Measurements from ENCODE around the gene SPRR2E. TPM values are rescaled to one million over a fixed set of nuclear protein-coding genes. Genes with fewer than 3 reads are reported as not detected.
"Not testable (repeated sequence)": the region's sequence is repeated elsewhere in the genome, so short reads cannot be mapped to it uniquely, and the experiment has no call there.

Gene SPRR2E
- polyA plus RNA-seq, 1 donor = not detected

GRCh38 chr1:153070243-153070642 is 24.1 kb downstream of the SPRR2E start:
- no peak for DNase-seq
- Histone ChIP-seq H3K4me1 (ENCODE audit: control insufficient read depth, insufficient read depth, low read length) (no peaks in the 10 kb centered on the region), H3K36me3 (ENCODE audit: control insufficient read depth, insufficient read depth, low read length) (no peaks in the 10 kb centered on the region), H3K27me3 (ENCODE audit: control insufficient read depth, insufficient read depth, low read length) (no peaks in the 10 kb centered on the region), H3K9me3 (ENCODE audit: control insufficient read depth, low read depth, low read length) (no peaks in the 10 kb centered on the region), H3K27ac (ENCODE audit: low read length) (no peak overlapping the region), H3K4me3 (ENCODE audit: low read length) (no peak overlapping the region)
- WGBS (ENCODE audit: insufficient coverage, low lambda C conversion rate) = no CpG with 5 or more reads among the region's 2 CpGs

GRCh38 chr1:153058826-153059784 is 35.2 kb downstream of the SPRR2E start:
- Histone ChIP-seq H3K4me3 (ENCODE audit: low read length) (no peak overlapping the region), H3K9me3 (ENCODE audit: control insufficient read depth, low read depth, low read length) (no peaks in the 10 kb centered on the region), H3K4me1 (ENCODE audit: control insufficient read depth, insufficient read depth, low read length) (no peaks in the 10 kb centered on the region), H3K36me3 (ENCODE audit: control insufficient read depth, insufficient read depth, low read length) (no peaks in the 10 kb centered on the region), H3K27me3 (ENCODE audit: control insufficient read depth, insufficient read depth, low read length) (no peaks in the 10 kb centered on the region), H3K27ac (ENCODE audit: low read length) (no peak overlapping the region)
- no peak for DNase-seq
- WGBS (ENCODE audit: insufficient coverage, low lambda C conversion rate) = no CpG with 5 or more reads among the region's 6 CpGs

GRCh38 chr1:153058154-153058553 is 36.2 kb downstream of the SPRR2E start:
- H3K4me3 ChIP-seq (ENCODE audit: low read length) = no peak overlapping the region
- no peaks in the 10 kb centered on the region for H3K36me3 ChIP-seq (ENCODE audit: control insufficient read depth, insufficient read depth, low read length)
- H3K27ac ChIP-seq (ENCODE audit: low read length) = no peak overlapping the region
- no peaks in the 10 kb centered on the region for H3K27me3 ChIP-seq (ENCODE audit: control insufficient read depth, insufficient read depth, low read length)
- WGBS (ENCODE audit: insufficient coverage, low lambda C conversion rate) = no CpG with 5 or more reads among the region's 2 CpGs
- H3K4me1 ChIP-seq (ENCODE audit: control insufficient read depth, insufficient read depth, low read length) = no peaks in the 10 kb centered on the region
- H3K9me3 ChIP-seq (ENCODE audit: control insufficient read depth, low read depth, low read length) = no peaks in the 10 kb centered on the region
- no peak for DNase-seq

GRCh38 chr1:153057375-153057774 is 37.0 kb downstream of the SPRR2E start, which contains the start of gene SPRR2A:
SPRR2A (minus strand) TSS chr1:153057512; CDS start chr1:153056735, 777 bp downstream.
- WGBS (ENCODE audit: insufficient coverage, low lambda C conversion rate) = no CpG with 5 or more reads among the region's 2 CpGs
- Histone ChIP-seq H3K27ac (ENCODE audit: low read length) (no peak within 1 kb of the TSS), H3K4me3 (ENCODE audit: low read length) (no peak within 1 kb of the TSS), H3K9me3 (ENCODE audit: control insufficient read depth, low read depth, low read length) (no peaks in the 10 kb centered on the region), H3K36me3 (ENCODE audit: control insufficient read depth, insufficient read depth, low read length) (no peaks in the 10 kb centered on the region), H3K4me1 (ENCODE audit: control insufficient read depth, insufficient read depth, low read length) (no peaks in the 10 kb centered on the region), H3K27me3 (ENCODE audit: control insufficient read depth, insufficient read depth, low read length) (no peaks in the 10 kb centered on the region)
- no peak for DNase-seq

- DNase-seq; H3K27ac ChIP-seq (ENCODE audit: low read length); H3K36me3 ChIP-seq (ENCODE audit: control insufficient read depth, insufficient read depth, low read length); H3K4me1 ChIP-seq (ENCODE audit: control insufficient read depth, insufficient read depth, low read length); H3K4me3 ChIP-seq (ENCODE audit: low read length); H3K9me3 ChIP-seq (ENCODE audit: control insufficient read depth, low read depth, low read length); H3K27me3 ChIP-seq (ENCODE audit: control insufficient read depth, insufficient read depth, low read length): not testable (repeated sequence)
- WGBS (ENCODE audit: insufficient coverage, low lambda C conversion rate) = no CpG with 5 or more reads among the region's 3 CpGs
These were observed 38.2 kb downstream of the SPRR2E start for GRCh38 chr1:153056111-153056510.

- Histone ChIP-seq H3K27me3 (ENCODE audit: control insufficient read depth, insufficient read depth, low read length) (no peaks in the 10 kb centered on the region), H3K27ac (ENCODE audit: low read length) (no peak overlapping the region), H3K4me1 (ENCODE audit: control insufficient read depth, insufficient read depth, low read length) (no peaks in the 10 kb centered on the region), H3K4me3 (ENCODE audit: low read length) (no peak overlapping the region), H3K36me3 (ENCODE audit: control insufficient read depth, insufficient read depth, low read length) (no peaks in the 10 kb centered on the region), H3K9me3 (ENCODE audit: control insufficient read depth, low read depth, low read length) (no peaks in the 10 kb centered on the region)
- no peak for DNase-seq
- WGBS (ENCODE audit: insufficient coverage, low lambda C conversion rate) = no CpG with 5 or more reads among the region's 2 CpGs
These were observed 45.1 kb downstream of the SPRR2E start for GRCh38 chr1:153049211-153049610.

Other genes with a start within 250 kb of the SPRR2E start
- gene LCE7A, start 234.5 kb downstream of the SPRR2E start, polyA plus RNA-seq = not detected
- not detected for gene SMCP, start 216.2 kb downstream of the SPRR2E start, polyA plus RNA-seq
- not detected for gene IVL, start 186.0 kb downstream of the SPRR2E start, polyA plus RNA-seq
- gene SPRR5, start 147.3 kb downstream of the SPRR2E start, polyA plus RNA-seq = not detected
- gene SPRR4, start 123.9 kb downstream of the SPRR2E start, polyA plus RNA-seq = not detected
- gene SPRR1A, start 110.4 kb downstream of the SPRR2E start, polyA plus RNA-seq = not detected
- not detected for gene SPRR3, start 92.8 kb downstream of the SPRR2E start, polyA plus RNA-seq
- gene SPRR1B, start 63.3 kb downstream of the SPRR2E start, polyA plus RNA-seq = not detected
- not detected for gene SPRR2D, start 53.4 kb downstream of the SPRR2E start, polyA plus RNA-seq
- gene SPRR2A, start 37.0 kb downstream of the SPRR2E start, polyA plus RNA-seq = not detected
- gene SPRR2B, start 22.9 kb downstream of the SPRR2E start, polyA plus RNA-seq = not detected
- 1.3 TPM for gene SPRR2F, start 19.0 kb upstream of the SPRR2E start, polyA plus RNA-seq
- gene SPRR2G, start 56.4 kb upstream of the SPRR2E start, polyA plus RNA-seq = not detected
- gene LELP1, start 108.9 kb upstream of the SPRR2E start, polyA plus RNA-seq = not detected
- gene PRR9, start 123.1 kb upstream of the SPRR2E start, polyA plus RNA-seq = 0.06 TPM
- gene LORICRIN, start 165.2 kb upstream of the SPRR2E start, polyA plus RNA-seq = not detected
- gene PGLYRP3, start 218.4 kb upstream of the SPRR2E start, polyA plus RNA-seq = not detected

Measured in large intestine (tissue), 3 donors.